ENCODE data around the gene BCL2L1. TPM values are rescaled to one million over a fixed set of nuclear protein-coding genes. Genes with fewer than 3 reads are reported as not detected.
A peak's percentile ranks its signal among the peaks of the same experiment; 100 is the strongest.

Gene BCL2L1
- total RNA-seq, 1 donor from 2014 or later = 283 TPM

GRCh38 chr20:31740208-31740607, 17.5 kb upstream of the BCL2L1 start:
- Histone ChIP-seq H3K36me3 (ENCODE audit: control insufficient read depth, insufficient read depth, low read length) (no peaks in the 10 kb centered on the region), H3K4me3 (ENCODE audit: low read depth, low read length) (peak overlapping the region; percentile 83), H3K27me3 (ENCODE audit: control insufficient read depth, insufficient read depth, low read length) (no peaks in the 10 kb centered on the region)
- no peak for DNase-seq (ENCODE audit: low read depth)
- TF ChIP-seq, protein P1, sequence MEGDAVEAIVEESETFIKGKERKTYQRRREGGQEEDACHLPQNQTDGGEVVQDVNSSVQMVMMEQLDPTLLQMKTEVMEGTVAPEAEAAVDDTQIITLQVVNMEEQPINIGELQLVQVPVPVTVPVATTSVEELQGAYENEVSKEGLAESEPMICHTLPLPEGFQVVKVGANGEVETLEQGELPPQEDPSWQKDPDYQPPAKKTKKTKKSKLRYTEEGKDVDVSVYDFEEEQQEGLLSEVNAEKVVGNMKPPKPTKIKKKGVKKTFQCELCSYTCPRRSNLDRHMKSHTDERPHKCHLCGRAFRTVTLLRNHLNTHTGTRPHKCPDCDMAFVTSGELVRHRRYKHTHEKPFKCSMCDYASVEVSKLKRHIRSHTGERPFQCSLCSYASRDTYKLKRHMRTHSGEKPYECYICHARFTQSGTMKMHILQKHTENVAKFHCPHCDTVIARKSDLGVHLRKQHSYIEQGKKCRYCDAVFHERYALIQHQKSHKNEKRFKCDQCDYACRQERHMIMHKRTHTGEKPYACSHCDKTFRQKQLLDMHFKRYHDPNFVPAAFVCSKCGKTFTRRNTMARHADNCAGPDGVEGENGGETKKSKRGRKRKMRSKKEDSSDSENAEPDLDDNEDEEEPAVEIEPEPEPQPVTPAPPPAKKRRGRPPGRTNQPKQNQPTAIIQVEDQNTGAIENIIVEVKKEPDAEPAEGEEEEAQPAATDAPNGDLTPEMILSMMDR (IDR thresholded peaks at IDR 0.05; ENCODE audit: insufficient read depth, low read length, poor library complexity, severe bottlenecking) = no peak

- H3K4me3 ChIP-seq (ENCODE audit: low read depth, low read length) = peak overlapping the region; percentile 83
- H3K36me3 ChIP-seq (ENCODE audit: control insufficient read depth, insufficient read depth, low read length) = no peaks in the 10 kb centered on the region
- no peak for DNase-seq (ENCODE audit: low read depth)
- TF ChIP-seq, protein P1 (IDR thresholded peaks at IDR 0.05; ENCODE audit: insufficient read depth, low read length, poor library complexity, severe bottlenecking) = no peak
- H3K27me3 ChIP-seq (ENCODE audit: control insufficient read depth, insufficient read depth, low read length) = no peaks in the 10 kb centered on the region
Measured at GRCh38 chr20:31739550-31739977, 16.9 kb upstream of the BCL2L1 start.

DNA sequence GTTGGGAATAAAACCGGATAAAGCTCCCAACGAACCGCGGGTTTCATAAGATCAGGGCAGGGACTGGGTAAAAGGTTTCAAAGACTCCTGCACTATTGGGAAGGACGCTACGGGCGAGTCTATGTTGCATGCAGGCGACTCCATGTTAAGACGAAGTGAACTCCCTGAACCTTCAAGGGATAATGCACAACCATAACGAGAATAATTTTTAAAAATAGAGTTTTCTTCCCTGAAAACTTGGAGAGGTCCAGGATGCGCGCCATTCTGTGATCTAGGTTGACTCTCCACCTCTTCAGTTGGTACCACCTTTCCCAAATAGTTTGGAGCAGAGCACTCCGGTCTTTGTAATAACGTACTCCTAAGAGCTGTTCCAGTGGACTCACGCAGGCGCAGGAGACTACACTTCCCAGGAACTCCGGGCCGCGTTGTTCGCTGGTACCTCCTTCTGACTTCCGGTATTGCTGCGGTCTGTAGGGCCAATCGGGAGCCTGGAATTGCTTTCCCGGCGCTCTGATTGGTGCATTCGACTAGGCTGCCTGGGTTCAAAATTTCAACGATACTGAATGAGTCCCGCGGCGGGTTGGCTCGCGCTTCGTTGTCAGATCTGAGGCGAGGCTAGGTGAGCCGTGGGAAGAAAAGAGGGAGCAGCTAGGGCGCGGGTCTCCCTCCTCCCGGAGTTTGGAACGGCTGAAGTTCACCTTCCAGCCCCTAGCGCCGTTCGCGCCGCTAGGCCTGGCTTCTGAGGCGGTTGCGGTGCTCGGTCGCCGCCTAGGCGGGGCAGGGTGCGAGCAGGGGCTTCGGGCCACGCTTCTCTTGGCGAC, 16.3 kb upstream of the BCL2L1 start, which contains the start of gene TPX2:
Gene TPX2, plus strand, starts transcription at position 562 of the 821 bp plus-strand sequence. CDS start 18,187 bp downstream, outside the sequence.
- Histone ChIP-seq H3K4me3 (ENCODE audit: low read depth, low read length) (peak within 1 kb of the TSS; percentile 83), H3K27me3 (ENCODE audit: control insufficient read depth, insufficient read depth, low read length) (no peaks in the 10 kb centered on the region), H3K36me3 (ENCODE audit: control insufficient read depth, insufficient read depth, low read length) (no peaks in the 10 kb centered on the region)
- TF ChIP-seq, protein P1 (IDR thresholded peaks at IDR 0.05; ENCODE audit: insufficient read depth, low read length, poor library complexity, severe bottlenecking) = peak; percentile 22
- peak; percentile 89 for DNase-seq (ENCODE audit: low read depth)

- Histone ChIP-seq H3K36me3 (ENCODE audit: control insufficient read depth, insufficient read depth, low read length) (no peaks in the 10 kb centered on the region), H3K27me3 (ENCODE audit: control insufficient read depth, insufficient read depth, low read length) (no peaks in the 10 kb centered on the region), H3K4me3 (ENCODE audit: low read depth, low read length) (no peak overlapping the region)
- TF ChIP-seq, protein P1 (IDR thresholded peaks at IDR 0.05; ENCODE audit: insufficient read depth, low read length, poor library complexity, severe bottlenecking) = no peak
- no peak for DNase-seq (ENCODE audit: low read depth)
Measured at GRCh38 chr20:31731321-31731717, 8.7 kb upstream of the BCL2L1 start.

- peak; percentile 87 for DNase-seq (ENCODE audit: low read depth)
- peaks cover 5% of the 10 kb centered on the region for H3K36me3 ChIP-seq (ENCODE audit: control insufficient read depth, insufficient read depth, low read length)
- TF ChIP-seq, protein P1 (IDR thresholded peaks at IDR 0.05; ENCODE audit: insufficient read depth, low read length, poor library complexity, severe bottlenecking) = peak; percentile 88
Measured at GRCh38 chr20:31723319-31724078, 831 bp upstream of the BCL2L1 start.

More at GRCh38 chr20:31723319-31724078, 831 bp upstream of the BCL2L1 start:
- Histone ChIP-seq H3K27me3 (ENCODE audit: control insufficient read depth, insufficient read depth, low read length) (no peaks in the 10 kb centered on the region), H3K4me3 (ENCODE audit: low read depth, low read length) (peak overlapping the region; percentile 75)
